BLaER1 treated with 17β-estradiol and CSF1 and Interleukin-3, amounts not matched to agents 10 nM and 100 nM (cell line): ENCODE results near the gene PDE2A.

ENCODE experiments used
- H3K27ac ChIP-seq, 11 experiments: shearing (Covaris generic); formaldehyde crosslinking; 2 replicates each; pipeline ENCODE4 v1.8.1; 2022
- H3K27me3 ChIP-seq, 11 experiments: shearing (Covaris generic); formaldehyde crosslinking; 2 replicates each; pipeline ENCODE4 v1.8.1; 2022
- H3K36me3 ChIP-seq, 11 experiments: shearing (Covaris generic); formaldehyde crosslinking; 2 replicates each; pipeline ENCODE4 v1.8.1; 2022
- H3K4me1 ChIP-seq, 10 experiments: shearing (Covaris generic); formaldehyde crosslinking; 2 replicates each; pipeline ENCODE4 v1.8.1; 2022
- H3K4me2 ChIP-seq, 11 experiments: shearing (Covaris generic); formaldehyde crosslinking; 2 replicates each; pipeline ENCODE4 v1.8.1; 2022
- H3K4me3 ChIP-seq, 10 experiments: shearing (Covaris generic); formaldehyde crosslinking; 2 replicates each; pipeline ENCODE4 v1.8.1; 2022
- H3K9ac ChIP-seq, 11 experiments: shearing (Covaris generic); formaldehyde crosslinking; 2 replicates each; pipeline ENCODE4 v1.8.1; 2022
- H3K9me3 ChIP-seq, 11 experiments: shearing (Covaris generic); formaldehyde crosslinking; replicated peaks in 1 of 11; 2 replicates each; pipeline ENCODE4 v1.8.1; 2022
- H4K20me1 ChIP-seq, 11 experiments: shearing (Covaris generic); formaldehyde crosslinking; 2 replicates each; pipeline ENCODE4 v1.8.1; 2022
- Cebpa-rat ChIP-seq, 11 experiments: shearing (Covaris generic); IDR thresholded peaks; 2 replicates each; pipeline ENCODE4 v1.8.1; 2022

PDE2A gene

GRCh38 chr11:72709478-72710238 lies 35.4 kb upstream of the PDE2A start:
- Histone ChIP-seq H3K27ac (no peak overlapping the region), H3K27me3 (no peaks in the 10 kb centered on the region), H3K36me3 (peaks cover 88 to 100% (median 99%) of the 10 kb centered on the region in 11 experiments), H3K4me3 (no peak overlapping the region), H3K4me1 (peaks cover 24 to 78% (median 31%) of the 10 kb centered on the region in 10 experiments), H3K4me2 (no peak overlapping the region), H3K9ac (no peak overlapping the region), H4K20me1 (peaks cover 35 to 100% (median 99%) of the 10 kb centered on the region in 11 experiments), H3K9me3 (no peaks in the 10 kb centered on the region)
- TF ChIP-seq Cebpa-rat (IDR thresholded peaks at IDR 0.05), result no peak

- no peaks in the 10 kb centered on the region for H3K27me3 ChIP-seq
- peaks cover 0 to 52% (median 8%) of the 10 kb centered on the region in 10 experiments; a peak in 12 of 20 replicates for H3K4me1 ChIP-seq
- H3K9me3 ChIP-seq, result no peaks in the 10 kb centered on the region
- H3K9ac ChIP-seq, result 0 out of 22 replicates have a peak overlapping the region, but pooled peaks of 1 of the 11 experiments have one; percentile 42
- H3K4me3 ChIP-seq, result no peak overlapping the region
- peaks cover 97 to 100% (median 100%) of the 10 kb centered on the region in 11 experiments for H3K36me3 ChIP-seq
- H3K27ac ChIP-seq, result no peak overlapping the region
- no peak for TF ChIP-seq Cebpa-rat (IDR thresholded peaks at IDR 0.05)
- no peak overlapping the region for H3K4me2 ChIP-seq
- H4K20me1 ChIP-seq, result peaks cover 14 to 100% (median 91%) of the 10 kb centered on the region in 11 experiments
Observed at GRCh38 chr11:72707032-72707431, 32.8 kb upstream of the PDE2A start.

GRCh38 chr11:72706579-72706978 lies 32.4 kb upstream of the PDE2A start:
- Histone ChIP-seq H3K9ac (0 out of 22 replicates have a peak overlapping the region, but pooled peaks of 2 of the 11 experiments have one; percentile 26 to 42), H3K27me3 (no peaks in the 10 kb centered on the region), H3K4me1 (peaks cover 0 to 47% (median 6%) of the 10 kb centered on the region in 10 experiments; a peak in 8 of 20 replicates), H3K4me3 (no peak overlapping the region), H4K20me1 (peaks cover 9 to 100% (median 89%) of the 10 kb centered on the region in 11 experiments; a peak in 21 of 22 replicates), H3K36me3 (peaks cover 97 to 100% (median 100%) of the 10 kb centered on the region in 11 experiments), H3K9me3 (no peaks in the 10 kb centered on the region), H3K27ac (no peak overlapping the region; a peak in 1 of 22 replicates), H3K4me2 (no peak overlapping the region)
- TF ChIP-seq Cebpa-rat (IDR thresholded peaks at IDR 0.05), result no peak

GRCh38 chr11:72705442-72706365 lies 31.5 kb upstream of the PDE2A start:
- Histone ChIP-seq H3K36me3 (peaks cover 97 to 100% (median 100%) of the 10 kb centered on the region in 11 experiments), H3K9me3 (no peaks in the 10 kb centered on the region), H3K4me1 (peaks cover 0 to 38% (median 0%) of the 10 kb centered on the region in 10 experiments; a peak in 5 of 20 replicates), H3K4me2 (no peak overlapping the region), H3K4me3 (no peak overlapping the region), H3K9ac (peak overlapping the region in 3 of 11 experiments; percentile 14 to 42 (median 26); a peak in 2 of 22 replicates), H3K27me3 (no peaks in the 10 kb centered on the region), H4K20me1 (peaks cover 4 to 100% (median 87%) of the 10 kb centered on the region in 11 experiments; a peak in 21 of 22 replicates), H3K27ac (no peak overlapping the region; a peak in 1 of 22 replicates)
- no peak for TF ChIP-seq Cebpa-rat (IDR thresholded peaks at IDR 0.05)

- H3K36me3 ChIP-seq, result peaks cover 97 to 100% (median 100%) of the 10 kb centered on the region in 11 experiments
- TF ChIP-seq Cebpa-rat (IDR thresholded peaks at IDR 0.05), result no peak
- H3K9ac ChIP-seq, result no peak overlapping the region
- peaks cover 0 to 32% (median 0%) of the 10 kb centered on the region in 10 experiments; a peak in 4 of 20 replicates for H3K4me1 ChIP-seq
- no peak overlapping the region for H3K4me3 ChIP-seq
- H3K27me3 ChIP-seq, result no peaks in the 10 kb centered on the region
- peaks cover 4 to 100% (median 86%) of the 10 kb centered on the region in 11 experiments; a peak in 21 of 22 replicates for H4K20me1 ChIP-seq
- no peak overlapping the region for H3K4me2 ChIP-seq
- no peaks in the 10 kb centered on the region for H3K9me3 ChIP-seq
- no peak overlapping the region for H3K27ac ChIP-seq
Observed at GRCh38 chr11:72704783-72705265, 30.6 kb upstream of the PDE2A start.

GRCh38 chr11:72704028-72704782 lies 30.0 kb upstream of the PDE2A start:
- Histone ChIP-seq H3K4me3 (no peak overlapping the region), H3K4me2 (no peak overlapping the region), H4K20me1 (peaks cover 4 to 100% (median 86%) of the 10 kb centered on the region in 11 experiments; a peak in 21 of 22 replicates), H3K9me3 (no peaks in the 10 kb centered on the region), H3K36me3 (peaks cover 97 to 100% (median 100%) of the 10 kb centered on the region in 11 experiments), H3K27me3 (no peaks in the 10 kb centered on the region), H3K9ac (0 out of 22 replicates have a peak overlapping the region, but pooled peaks of 1 of the 11 experiments have one; percentile 10), H3K4me1 (peaks cover 0 to 26% (median 0%) of the 10 kb centered on the region in 10 experiments; a peak in 4 of 20 replicates), H3K27ac (no peak overlapping the region)
- TF ChIP-seq Cebpa-rat (IDR thresholded peaks at IDR 0.05), result no peak

- Histone ChIP-seq H3K4me3 (no peak overlapping the region), H3K36me3 (peaks cover 97 to 100% (median 100%) of the 10 kb centered on the region in 11 experiments), H3K27ac (peak overlapping the region in 1 of 11 experiments; percentile 9; a peak in 2 of 22 replicates), H3K9ac (0 out of 22 replicates have a peak overlapping the region, but pooled peaks of 1 of the 11 experiments have one; percentile 10), H3K4me1 (peaks cover 0 to 22% (median 0%) of the 10 kb centered on the region in 10 experiments; a peak in 4 of 20 replicates), H3K4me2 (no peak overlapping the region), H4K20me1 (peaks cover 4 to 100% (median 86%) of the 10 kb centered on the region in 11 experiments; a peak in 21 of 22 replicates), H3K27me3 (no peaks in the 10 kb centered on the region), H3K9me3 (no peaks in the 10 kb centered on the region)
- TF ChIP-seq Cebpa-rat (IDR thresholded peaks at IDR 0.05), result no peak
Observed at GRCh38 chr11:72703267-72704008, 29.2 kb upstream of the PDE2A start.
